Rectal smooth muscle tissue (tissue), 1 donor: ENCODE data around the gene GADL1.

Source experiments
- H3K27ac ChIP-seq: one replicate; pipeline ENCODE4 v1.7.0; 2013; ENCODE audit warnings: low read depth, low read length, inconsistent platforms
- H3K27me3 ChIP-seq: one replicate; pipeline ENCODE4 v1.7.0; 2013; ENCODE audit warnings: low read length; ENCODE audit not compliant: control insufficient read depth, insufficient read depth
- H3K36me3 ChIP-seq: one replicate; pipeline ENCODE4 v1.7.0; 2013; ENCODE audit warnings: low read length; ENCODE audit not compliant: control insufficient read depth, insufficient read depth
- H3K4me1 ChIP-seq: one replicate; pipeline ENCODE4 v1.7.0; 2013; ENCODE audit warnings: low read length; ENCODE audit not compliant: control insufficient read depth, insufficient read depth
- H3K4me3 ChIP-seq: one replicate; pipeline ENCODE4 v1.7.0; 2013; ENCODE audit warnings: low read length
- H3K9ac ChIP-seq: one replicate; pipeline ENCODE4 v1.7.0; 2013; ENCODE audit warnings: low read length

GADL1 gene

GRCh38 chr3:30747771-30748281 lies 146.6 kb downstream of the GADL1 start:
- no peak overlapping the region for H3K4me3 ChIP-seq
- no peaks in the 10 kb centered on the region for H3K27me3 ChIP-seq
- peaks cover 5% of the 10 kb centered on the region for H3K4me1 ChIP-seq
- H3K27ac ChIP-seq, result no peak overlapping the region
- no peaks in the 10 kb centered on the region for H3K36me3 ChIP-seq
- H3K9ac ChIP-seq, result no peak overlapping the region

- H3K27me3 ChIP-seq, result no peaks in the 10 kb centered on the region
- peaks cover 5% of the 10 kb centered on the region for H3K4me1 ChIP-seq
- no peak overlapping the region for H3K4me3 ChIP-seq
- H3K27ac ChIP-seq, result no peak overlapping the region
- H3K36me3 ChIP-seq, result no peaks in the 10 kb centered on the region
- H3K9ac ChIP-seq, result no peak overlapping the region
Observed at GRCh38 chr3:30743641-30744317, 150.7 kb downstream of the GADL1 start.

DNA sequence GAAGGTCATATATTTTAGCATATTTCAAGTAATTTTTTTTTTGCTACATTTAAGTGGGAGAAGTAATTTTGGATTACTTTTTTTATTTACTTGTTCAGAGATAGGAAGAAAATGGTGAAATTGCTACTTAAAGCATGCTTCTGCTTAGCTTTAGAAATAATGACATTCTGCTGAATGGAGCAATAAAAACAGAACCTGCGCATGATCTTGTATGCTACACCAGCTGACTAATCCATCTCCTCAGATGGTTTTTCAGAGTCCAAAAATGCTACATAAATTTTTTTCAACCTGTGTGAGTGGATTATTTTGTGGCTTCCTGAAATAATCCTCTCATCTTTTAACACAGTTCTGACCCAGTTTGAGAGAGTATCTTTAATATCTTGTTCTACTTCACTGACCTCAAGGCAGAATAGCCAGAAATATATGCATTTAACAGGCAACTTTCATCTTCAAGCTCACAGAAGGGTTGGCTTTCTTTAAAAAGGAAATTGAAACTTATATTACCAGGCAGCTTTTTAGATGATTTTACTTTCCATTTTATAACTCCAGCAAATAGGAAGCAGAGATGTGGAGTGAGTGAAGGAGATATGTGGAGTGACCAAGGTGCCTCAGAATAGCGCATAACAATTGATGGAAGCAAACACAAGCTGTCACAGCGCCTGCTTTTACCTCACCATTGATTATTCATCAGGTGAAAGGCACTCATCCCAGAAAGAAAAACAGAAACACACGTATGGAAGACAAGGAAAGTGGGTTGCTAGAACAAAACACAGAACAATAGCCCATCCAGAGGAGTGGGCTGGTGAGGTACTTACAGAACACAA lies 151.5 kb downstream of the GADL1 start:
- Histone ChIP-seq H3K9ac (no peak overlapping the region), H3K27ac (no peak overlapping the region)

DNA sequence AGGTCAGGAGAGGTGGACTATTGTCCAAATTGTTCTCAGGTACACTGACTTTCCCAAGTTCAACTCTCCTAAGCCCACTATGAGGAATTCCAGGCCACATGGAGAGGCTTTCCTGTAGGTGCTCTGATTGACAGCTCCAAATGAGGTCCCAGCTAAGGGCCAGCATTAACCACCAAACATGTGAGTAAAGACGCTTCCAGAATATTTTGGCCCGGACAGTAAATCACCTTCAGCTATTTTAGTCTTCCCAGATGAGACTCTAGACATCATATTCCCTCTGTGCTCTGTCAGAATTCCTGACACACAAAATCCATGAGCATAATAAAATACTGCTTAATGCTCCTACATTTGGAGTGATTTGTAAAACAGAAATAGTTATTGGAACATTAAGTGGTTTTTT lies 152.6 kb downstream of the GADL1 start:
- Histone ChIP-seq H3K36me3 (no peaks in the 10 kb centered on the region), H3K27me3 (no peaks in the 10 kb centered on the region), H3K4me1 (peaks cover 5% of the 10 kb centered on the region), H3K4me3 (no peak overlapping the region), H3K9ac (no peak overlapping the region), H3K27ac (no peak overlapping the region)

More for the DNA sequence above, 151.5 kb downstream of the GADL1 start:
- no peaks in the 10 kb centered on the region for H3K27me3 ChIP-seq
- H3K4me1 ChIP-seq, result peaks cover 5% of the 10 kb centered on the region
- no peaks in the 10 kb centered on the region for H3K36me3 ChIP-seq
- no peak overlapping the region for H3K4me3 ChIP-seq

- H3K4me3 ChIP-seq, result no peak overlapping the region
- H3K36me3 ChIP-seq, result no peaks in the 10 kb centered on the region
- H3K9ac ChIP-seq, result no peak overlapping the region
- peaks cover 5% of the 10 kb centered on the region for H3K4me1 ChIP-seq
- no peak overlapping the region for H3K27ac ChIP-seq
- H3K27me3 ChIP-seq, result no peaks in the 10 kb centered on the region
Observed at GRCh38 chr3:30738605-30739004, 155.9 kb downstream of the GADL1 start.

- peaks cover 2% of the 10 kb centered on the region for H3K4me1 ChIP-seq
- H3K27me3 ChIP-seq, result no peaks in the 10 kb centered on the region
- H3K4me3 ChIP-seq, result no peak overlapping the region
- no peak overlapping the region for H3K27ac ChIP-seq
- H3K36me3 ChIP-seq, result no peaks in the 10 kb centered on the region
- no peak overlapping the region for H3K9ac ChIP-seq
Observed at GRCh38 chr3:30737743-30738499, 156.5 kb downstream of the GADL1 start.

GRCh38 chr3:30733696-30734095 lies 160.8 kb downstream of the GADL1 start:
- H3K27me3 ChIP-seq, result no peaks in the 10 kb centered on the region
- H3K9ac ChIP-seq, result no peak overlapping the region
- no peaks in the 10 kb centered on the region for H3K36me3 ChIP-seq
- H3K4me3 ChIP-seq, result no peak overlapping the region
- no peaks in the 10 kb centered on the region for H3K4me1 ChIP-seq
- H3K27ac ChIP-seq, result no peak overlapping the region

- H3K4me3 ChIP-seq, result no peak overlapping the region
- no peaks in the 10 kb centered on the region for H3K36me3 ChIP-seq
- no peak overlapping the region for H3K27ac ChIP-seq
- no peaks in the 10 kb centered on the region for H3K4me1 ChIP-seq
- H3K9ac ChIP-seq, result no peak overlapping the region
- no peaks in the 10 kb centered on the region for H3K27me3 ChIP-seq
Observed at GRCh38 chr3:30733209-30733608, 161.3 kb downstream of the GADL1 start.

GRCh38 chr3:30730967-30731366 lies 163.5 kb downstream of the GADL1 start:
- no peak overlapping the region for H3K4me3 ChIP-seq
- no peak overlapping the region for H3K27ac ChIP-seq
- H3K36me3 ChIP-seq, result no peaks in the 10 kb centered on the region
- H3K27me3 ChIP-seq, result no peaks in the 10 kb centered on the region
- H3K4me1 ChIP-seq, result no peaks in the 10 kb centered on the region
- no peak overlapping the region for H3K9ac ChIP-seq

DNA sequence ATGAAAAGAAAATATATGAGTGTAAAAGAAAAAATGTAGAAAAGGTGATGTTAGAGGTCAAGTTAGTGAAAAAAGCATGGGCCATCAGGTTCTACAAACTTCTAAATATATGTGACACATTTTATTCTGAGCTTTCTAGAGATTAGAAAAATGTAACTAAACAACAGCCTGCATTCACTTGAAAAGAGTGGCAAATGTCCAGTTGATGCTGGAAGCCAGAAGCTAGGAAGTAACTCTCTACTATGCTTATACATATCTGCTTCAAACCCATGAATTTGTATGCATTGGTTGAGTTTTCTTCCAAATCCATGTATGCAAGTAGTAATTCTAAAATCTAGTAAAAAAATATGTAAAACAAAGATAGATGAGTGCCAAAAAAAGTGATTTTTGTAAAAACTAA lies 164.5 kb downstream of the GADL1 start:
- Histone ChIP-seq H3K4me1 (no peaks in the 10 kb centered on the region), H3K27me3 (no peaks in the 10 kb centered on the region), H3K27ac (no peak overlapping the region), H3K4me3 (no peak overlapping the region), H3K9ac (no peak overlapping the region), H3K36me3 (no peaks in the 10 kb centered on the region)

DNA sequence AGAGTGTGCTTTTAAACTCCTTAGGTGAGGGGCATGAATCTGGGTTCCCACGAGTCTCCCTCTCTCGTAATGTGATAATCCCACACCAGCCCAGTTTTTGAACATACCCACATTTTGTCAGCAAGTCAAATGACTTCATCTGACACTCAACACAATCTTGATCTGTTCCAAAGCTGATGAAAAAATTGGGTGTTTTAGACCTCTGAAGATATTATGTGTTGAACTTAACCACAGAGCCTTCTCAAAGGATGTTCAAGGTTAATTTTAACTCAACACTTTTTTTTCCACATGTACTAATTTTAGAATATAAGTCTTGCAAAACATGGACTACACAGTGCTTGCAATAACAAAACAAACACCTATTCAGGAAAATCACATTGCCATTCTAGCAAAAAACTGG lies 164.9 kb downstream of the GADL1 start:
- Histone ChIP-seq H3K36me3 (no peaks in the 10 kb centered on the region), H3K4me1 (no peaks in the 10 kb centered on the region), H3K27ac (no peak overlapping the region), H3K9ac (no peak overlapping the region), H3K4me3 (no peak overlapping the region), H3K27me3 (no peaks in the 10 kb centered on the region)

GRCh38 chr3:30728143-30728542 lies 166.3 kb downstream of the GADL1 start:
- Histone ChIP-seq H3K36me3 (no peaks in the 10 kb centered on the region), H3K4me3 (no peak overlapping the region), H3K27me3 (no peaks in the 10 kb centered on the region), H3K9ac (no peak overlapping the region), H3K4me1 (no peaks in the 10 kb centered on the region), H3K27ac (no peak overlapping the region)
